A172 (cell line): Measurements from ENCODE around the gene YY1. TPM values are rescaled to one million over a fixed set of nuclear protein-coding genes. Genes with fewer than 3 reads are reported as not detected.
"Not testable (repeated sequence)": the region's sequence is repeated elsewhere in the genome, so short reads cannot be mapped to it uniquely, and the experiment has no call there.

Experiments used
- DNase-seq: peaks from one replicate; pipeline ENCODE4 v3.0.0-alpha.2; 2015; ENCODE audit warnings: low spot score
- total RNA-seq: library from RNA; depleted of rRNA; stranded (reverse); fragments of >200 nt; shearing (Covaris generic); gene quantifications from 2 replicates; pipeline ENCODE4 v1.2.3, GENCODE V29; 2014

YY1 gene
- total RNA-seq, 1 experiment from 2014 or later = 31.0 TPM

GRCh38 chr14:100283984-100284881, 45.3 kb downstream of the YY1 start:
- no peak for DNase-seq

DNA sequence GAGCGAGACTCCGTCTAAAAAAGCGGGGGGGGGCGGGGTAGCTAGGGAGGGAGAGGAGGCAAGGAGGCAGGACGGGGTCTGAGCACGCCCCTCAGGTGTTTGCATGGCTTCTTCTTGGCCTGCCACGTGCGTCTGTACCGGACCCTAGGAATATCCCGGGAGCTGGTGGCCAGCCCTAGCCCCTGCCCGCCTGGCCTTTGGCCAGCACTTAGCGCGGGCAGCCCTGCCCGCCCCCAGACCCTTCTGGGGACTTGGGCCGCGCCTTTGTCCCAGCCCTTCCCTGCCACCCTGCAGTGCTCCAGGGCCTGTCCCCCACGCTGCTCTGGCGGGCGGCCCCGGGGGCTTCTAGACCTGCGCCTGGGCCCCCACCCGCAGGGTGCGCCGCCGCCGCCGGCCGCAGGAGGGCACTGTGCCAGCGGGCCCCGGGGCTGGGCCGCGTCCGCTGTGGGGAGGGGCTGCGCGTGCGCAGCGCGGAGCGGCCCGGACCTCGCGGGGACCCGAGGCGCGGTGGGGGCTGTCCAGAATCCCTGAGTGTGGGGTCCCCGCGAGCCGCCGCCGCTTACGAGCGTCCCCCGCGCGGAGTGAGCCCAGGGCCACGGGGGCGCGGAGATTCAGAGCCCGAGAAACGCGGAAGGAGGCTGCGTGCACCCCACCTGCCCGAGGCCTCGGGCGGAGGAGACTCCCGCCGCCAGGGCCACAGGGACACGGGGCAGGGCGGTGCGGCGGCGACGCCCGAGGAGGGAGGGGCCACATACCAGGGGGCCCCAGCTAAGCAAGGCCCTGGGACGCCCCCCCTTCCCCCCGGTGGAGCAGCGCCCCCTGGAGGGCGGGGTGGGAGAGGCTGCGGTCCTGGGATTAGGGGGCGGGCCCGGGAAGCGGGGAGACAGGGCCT, 46.3 kb downstream of the YY1 start:
- DNase-seq = no peak

GRCh38 chr14:100285913-100286400, 47.0 kb downstream of the YY1 start:
- no peak for DNase-seq

- DNase-seq = no peak
Observed at GRCh38 chr14:100286484-100287191, 47.7 kb downstream of the YY1 start.

GRCh38 chr14:100287202-100287997, 48.5 kb downstream of the YY1 start:
- no peak for DNase-seq

DNA sequence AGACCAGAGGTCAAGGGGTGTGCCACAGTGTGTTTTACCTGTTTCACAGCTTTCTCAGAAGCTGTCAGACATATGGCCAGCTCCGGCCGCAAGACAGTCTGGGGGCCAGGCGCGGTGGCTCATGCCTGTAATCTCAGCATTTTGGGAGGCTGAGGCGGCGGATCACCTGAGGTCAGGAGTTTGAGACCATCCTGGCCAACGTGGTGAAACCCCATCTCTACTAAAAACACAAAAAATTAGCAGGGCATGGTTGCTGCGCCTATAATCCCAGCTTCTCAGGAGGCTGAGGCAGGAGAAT, 49.0 kb downstream of the YY1 start:
- DNase-seq = not testable (repeated sequence)

GRCh38 chr14:100288382-100289185, 49.6 kb downstream of the YY1 start:
- DNase-seq = no peak

DNA sequence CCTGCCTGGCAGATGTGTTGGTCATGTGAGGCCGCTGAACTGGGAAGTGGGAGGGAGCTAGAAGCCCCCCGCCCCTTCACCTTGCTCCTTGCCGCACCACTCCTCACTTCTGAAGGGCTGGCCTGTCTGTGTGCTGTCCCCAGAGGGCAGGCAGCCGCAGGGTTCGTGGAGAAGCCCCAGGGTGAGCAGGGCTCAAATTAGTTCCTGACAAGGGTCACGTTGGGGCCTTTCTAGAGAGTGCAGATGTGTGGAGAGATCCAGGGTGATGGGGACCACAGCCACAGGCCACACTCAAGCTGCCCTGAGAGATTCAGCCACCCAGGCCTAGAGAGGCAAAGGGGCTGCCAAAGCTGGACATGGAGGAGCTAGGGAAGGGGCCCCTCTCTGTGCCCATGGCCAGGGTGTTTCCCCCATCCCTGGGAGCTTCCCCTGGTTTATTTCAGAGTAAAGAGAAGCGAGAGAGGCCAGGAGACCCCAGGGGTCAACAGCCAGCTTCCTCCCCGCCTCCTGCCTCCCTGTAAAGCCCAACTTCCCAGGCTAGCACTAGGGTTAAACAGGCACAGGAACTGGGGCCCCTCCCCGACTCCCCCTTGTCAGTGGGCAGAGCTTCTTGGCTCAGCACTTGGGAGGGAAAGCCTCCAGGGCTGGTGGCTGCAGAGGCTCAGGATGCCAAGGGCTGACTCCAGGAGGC, 51.1 kb downstream of the YY1 start:
- no peak for DNase-seq

DNA sequence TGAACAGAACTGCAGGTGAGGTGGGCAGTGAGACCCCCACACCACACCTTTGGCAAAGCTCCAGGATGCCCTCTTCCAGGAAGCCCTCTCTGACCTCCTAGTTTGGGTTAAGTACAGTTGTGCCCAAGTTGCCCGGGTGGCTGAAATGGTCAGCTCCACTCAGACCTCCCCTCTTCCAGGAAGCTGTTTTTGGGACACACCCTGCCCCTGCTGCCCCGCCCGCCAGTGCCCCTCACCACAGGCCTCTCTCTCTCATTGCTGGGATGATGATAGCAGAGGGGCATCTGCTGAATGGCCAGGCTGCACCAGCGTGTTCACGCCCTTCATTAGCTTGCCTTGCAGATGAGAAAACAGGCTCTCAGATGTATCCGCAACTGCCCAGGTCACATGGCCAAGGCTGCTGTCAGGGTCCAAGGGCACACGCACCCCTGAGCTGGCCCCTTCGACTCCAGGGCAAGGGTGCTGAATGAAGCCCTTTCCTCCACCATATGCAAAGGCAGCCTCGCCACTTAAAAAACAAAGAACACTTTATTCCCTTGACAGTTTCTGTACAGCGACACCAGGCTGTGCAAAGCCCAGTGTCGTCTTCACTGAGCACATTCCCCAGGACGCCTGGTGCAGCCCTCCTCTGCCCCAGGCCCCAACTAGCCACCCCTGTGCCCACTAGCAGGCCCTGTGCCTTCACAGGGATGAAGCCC, 51.8 kb downstream of the YY1 start:
- no peak for DNase-seq

GRCh38 chr14:100291305-100292075, 52.5 kb downstream of the YY1 start:
- DNase-seq = no peak

DNA sequence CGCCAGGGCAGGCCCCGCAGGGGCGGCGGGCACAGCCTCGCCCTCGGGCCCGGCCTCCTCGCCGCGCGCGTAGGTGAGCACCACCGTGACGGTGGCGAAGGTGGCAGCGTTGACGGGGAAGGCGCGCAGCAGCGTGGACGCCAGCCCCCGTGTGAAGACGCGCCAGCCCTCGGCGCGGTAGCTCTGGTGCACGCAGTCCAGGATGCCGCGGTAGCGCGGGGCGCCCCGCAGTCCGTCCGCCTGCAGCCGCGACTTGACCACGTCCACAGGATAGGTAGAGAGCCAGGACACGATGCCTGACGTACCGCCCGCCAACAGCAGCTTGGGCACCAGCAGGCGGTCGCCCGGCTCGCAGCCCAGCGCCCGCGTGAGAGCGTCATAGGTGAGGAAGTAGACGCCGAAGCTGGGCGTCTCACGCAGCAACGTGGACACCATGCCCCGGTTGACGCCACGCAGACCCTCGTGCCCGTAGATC, 53.4 kb downstream of the YY1 start:
- no peak for DNase-seq

DNA sequence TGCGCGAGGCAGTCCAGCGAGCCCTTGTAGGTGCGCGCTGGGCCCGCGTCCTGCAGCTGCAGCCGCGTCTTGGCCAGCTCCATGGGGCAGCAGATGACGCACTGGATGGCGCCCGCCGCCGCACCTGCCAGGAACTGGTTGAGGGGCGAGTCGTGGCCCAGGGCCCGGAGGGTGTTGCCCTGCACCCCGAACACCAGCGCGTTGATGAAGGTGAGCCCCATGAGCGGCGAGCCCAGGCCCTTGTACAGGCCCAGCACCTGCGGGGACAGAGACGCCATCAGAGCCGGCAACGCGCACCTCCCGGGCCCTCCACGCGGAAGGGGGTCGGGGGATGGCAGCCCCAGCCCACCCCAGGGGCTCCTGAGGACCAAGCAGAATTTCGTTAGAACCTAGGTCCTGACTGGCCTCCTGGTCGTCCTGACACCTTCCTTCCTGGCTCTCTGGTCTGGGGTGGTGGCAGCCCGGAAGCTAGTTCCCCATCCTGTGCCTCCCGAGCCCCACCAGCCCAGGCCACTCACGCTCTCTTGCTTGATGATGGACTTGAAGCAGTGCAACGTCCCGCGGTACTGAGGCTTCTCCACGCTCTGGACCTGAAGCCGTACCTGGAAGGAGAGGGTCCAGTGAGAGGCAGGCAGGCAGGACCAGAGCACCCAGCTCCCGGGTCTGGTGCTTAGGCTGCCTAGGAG, 54.0 kb downstream of the YY1 start:
- no peak for DNase-seq

DNA sequence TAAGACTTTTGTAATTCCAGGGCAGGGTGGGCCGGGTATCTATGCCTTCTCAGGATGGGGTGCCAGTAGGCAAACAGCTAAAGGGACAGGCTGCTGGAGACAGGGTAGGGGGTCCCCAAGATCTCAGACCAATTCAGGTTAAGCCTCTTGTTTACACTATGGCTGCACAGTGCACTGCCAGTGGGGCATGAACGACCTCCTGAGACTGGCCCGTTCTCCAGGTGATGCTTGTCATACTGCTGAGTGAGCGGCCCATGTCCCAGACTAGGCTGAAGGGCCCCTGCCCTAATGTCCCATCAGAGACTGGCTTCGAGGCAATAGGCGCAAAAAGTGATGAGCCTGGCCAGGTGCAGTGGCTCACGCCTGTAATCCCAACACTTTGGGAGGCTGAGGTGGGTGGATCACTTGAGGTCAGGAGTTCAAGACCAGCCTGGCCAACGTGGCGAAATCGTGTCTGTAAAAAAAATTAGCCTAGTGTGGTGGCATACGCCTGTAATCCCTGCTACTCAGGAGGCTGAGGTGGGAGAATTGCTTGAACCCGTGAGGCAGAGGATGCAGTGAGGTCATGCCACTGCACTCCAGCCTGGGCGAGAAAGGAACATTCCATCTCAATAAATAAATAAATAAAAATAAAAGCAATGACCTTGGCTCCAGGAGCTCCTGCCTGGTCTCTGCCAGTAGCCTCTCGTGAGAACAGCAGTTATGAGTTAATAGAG, 54.7 kb downstream of the YY1 start:
- DNase-seq = no peak

DNA sequence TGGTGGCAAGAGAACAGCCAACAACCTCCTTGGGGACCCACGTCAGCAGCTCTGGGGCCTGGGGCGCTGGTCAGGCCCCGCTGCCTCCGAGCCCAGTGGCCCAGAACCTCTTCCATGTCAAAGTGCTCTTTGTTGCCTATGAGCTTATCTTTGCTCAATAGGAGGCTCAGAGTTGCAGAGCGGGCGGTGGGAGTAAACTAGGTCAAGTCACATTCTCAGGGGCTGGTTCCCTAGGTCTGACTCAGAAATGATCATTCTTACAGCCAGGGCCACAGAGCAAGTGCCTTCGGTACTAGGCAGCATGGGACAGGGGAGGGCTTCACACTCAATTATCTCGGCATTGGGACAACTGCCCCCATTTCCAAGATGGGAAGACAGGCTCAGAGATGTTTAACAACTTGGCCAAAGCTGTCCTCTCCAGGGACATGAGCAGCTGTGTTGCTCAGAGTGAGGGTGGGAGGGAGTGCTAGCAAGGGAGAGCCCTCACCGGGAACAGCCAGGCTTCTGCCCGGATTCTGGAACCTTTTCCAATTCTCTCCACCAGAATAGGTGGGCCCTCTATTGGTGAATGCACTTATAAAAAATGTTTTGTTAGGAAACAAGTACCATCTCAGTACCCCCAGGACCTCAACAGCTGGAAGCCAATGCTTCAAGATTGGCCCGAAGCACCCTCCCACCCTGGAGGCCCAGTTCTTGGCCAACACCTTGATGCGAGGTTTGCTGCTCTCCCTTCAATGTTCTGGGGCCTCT, 55.4 kb downstream of the YY1 start:
- no peak for DNase-seq

DNA sequence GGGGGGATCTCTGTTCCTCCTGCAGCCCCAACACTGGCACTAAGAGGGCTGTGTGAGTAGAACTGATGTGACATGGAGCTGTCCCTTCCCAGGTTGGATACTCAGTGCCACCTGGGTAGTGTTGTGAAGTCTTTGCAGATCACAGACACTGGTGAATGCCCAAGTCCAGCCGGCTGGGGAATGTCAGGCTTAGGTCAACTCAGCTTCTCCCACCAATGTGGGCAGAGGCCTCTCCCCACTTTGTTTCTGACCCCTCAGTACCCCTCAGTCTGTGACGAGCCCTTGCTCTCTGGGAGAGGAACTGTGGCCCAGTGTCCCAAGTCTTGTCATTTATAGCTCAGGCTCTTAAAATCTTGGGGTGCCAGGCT, 56.0 kb downstream of the YY1 start:
- no peak for DNase-seq

GRCh38 chr14:100295376-100296105, 56.6 kb downstream of the YY1 start:
- no peak for DNase-seq
